ENCODE measurements around the gene SLC35F1.
"Not testable (repeated sequence)": the region's sequence is repeated elsewhere in the genome, so short reads cannot be mapped to it uniquely, and the experiment has no call there.

Gene SLC35F1

GRCh38 chr6:117992856-117993255, 85.8 kb downstream of the SLC35F1 start:
- peak; percentile 6 for DNase-seq (ENCODE audit: low spot score)

GRCh38 chr6:118012944-118013343, 105.9 kb downstream of the SLC35F1 start:
- DNase-seq (ENCODE audit: low spot score), result peak; percentile 49

GRCh38 chr6:118016532-118016931, 109.5 kb downstream of the SLC35F1 start:
- no peak for DNase-seq (ENCODE audit: low spot score)

GRCh38 chr6:118017301-118017848, 110.3 kb downstream of the SLC35F1 start:
- DNase-seq (ENCODE audit: low spot score), result no peak

- no peak for DNase-seq (ENCODE audit: low spot score)
These were observed 116.7 kb downstream of the SLC35F1 start for GRCh38 chr6:118023771-118024170.

- no peak for DNase-seq (ENCODE audit: low spot score)
These were observed 122.9 kb downstream of the SLC35F1 start for GRCh38 chr6:118029967-118030366.

GRCh38 chr6:118037479-118037878, 130.4 kb downstream of the SLC35F1 start:
- DNase-seq (ENCODE audit: low spot score), result not testable (repeated sequence)

GRCh38 chr6:118042855-118043254, 135.8 kb downstream of the SLC35F1 start:
- no peak for DNase-seq (ENCODE audit: low spot score)

- DNase-seq (ENCODE audit: low spot score), result no peak
These were observed 137.2 kb downstream of the SLC35F1 start for GRCh38 chr6:118044275-118044674.

- DNase-seq (ENCODE audit: low spot score), result no peak
These were observed 147.0 kb downstream of the SLC35F1 start for GRCh38 chr6:118054082-118054481.

- no peak for DNase-seq (ENCODE audit: low spot score)
These were observed 154.6 kb downstream of the SLC35F1 start for GRCh38 chr6:118061666-118062065.

- DNase-seq (ENCODE audit: low spot score), result no peak
These were observed 173.5 kb downstream of the SLC35F1 start for GRCh38 chr6:118080547-118080946.

- DNase-seq (ENCODE audit: low spot score), result no peak
These were observed 176.6 kb downstream of the SLC35F1 start for GRCh38 chr6:118083711-118084110.

- DNase-seq (ENCODE audit: low spot score), result no peak
These were observed 178.6 kb downstream of the SLC35F1 start for GRCh38 chr6:118085665-118086064.

- DNase-seq (ENCODE audit: low spot score), result no peak
These were observed 179.1 kb downstream of the SLC35F1 start for GRCh38 chr6:118086159-118086558.

GRCh38 chr6:118092086-118092485, 185.0 kb downstream of the SLC35F1 start:
- no peak for DNase-seq (ENCODE audit: low spot score)

GRCh38 chr6:118097576-118097975, 190.5 kb downstream of the SLC35F1 start:
- no peak for DNase-seq (ENCODE audit: low spot score)

- DNase-seq (ENCODE audit: low spot score), result no peak
These were observed 193.7 kb downstream of the SLC35F1 start for GRCh38 chr6:118100717-118101116.

GRCh38 chr6:118101220-118101619, 194.2 kb downstream of the SLC35F1 start:
- no peak for DNase-seq (ENCODE audit: low spot score)

GRCh38 chr6:118101831-118102345, 194.8 kb downstream of the SLC35F1 start:
- peak; percentile 18 for DNase-seq (ENCODE audit: low spot score)

- no peak for DNase-seq (ENCODE audit: low spot score)
These were observed 195.3 kb downstream of the SLC35F1 start for GRCh38 chr6:118102401-118102800.

GRCh38 chr6:118103381-118104146, 196.5 kb downstream of the SLC35F1 start:
- DNase-seq (ENCODE audit: low spot score), result no peak

- no peak for DNase-seq (ENCODE audit: low spot score)
These were observed 215.2 kb downstream of the SLC35F1 start for GRCh38 chr6:118122161-118122725.

All from SW480 (cell line).